K562 (cell line): Measurements from ENCODE around the gene XAB2. TPM values are rescaled to one million over a fixed set of nuclear protein-coding genes. Genes with fewer than 3 reads are reported as not detected.
A peak's percentile ranks its signal among the peaks of the same experiment; 100 is the strongest.

Experiments
- ATAC-seq: fragments of 200-7000 bp; cut with Tn5 transposase; 3 replicates; pipeline ENCODE4 v1.9.1; 2020; ENCODE audit warnings: moderate library complexity
- BruUV-seq: library from RNA; stranded (reverse); fragments of 400-500 nt; replicated peaks from 2 replicates; lab custom pipeline; 2021; lab: Mats Ljungman, UMichigan
- CTCF ChIA-PET: fragments of 300-600 bp; formaldehyde crosslinking; extraction: SDS; loops from one replicate; lab custom pipeline; 2021; ENCODE audit warnings: low intra/inter-chr PET ratio; lab: Yijun Ruan, JAX
- POLR2A ChIA-PET: fragments of 300-600, 350-650 bp; sonication (Branson Sonifier 250); formaldehyde crosslinking; extraction: SDS; loops from one replicate; lab custom pipeline; 2021; ENCODE audit warnings: antibody characterized with exemption, inconsistent platforms; lab: Yijun Ruan, JAX
- DNase-seq, 4 experiments: peaks; one replicate each; pipeline versions ENCODE4 v3.0.0 to v3.0.0-alpha.2; 2011 to 2018; ENCODE audit warnings: low spot score in 3 of 4, mixed read lengths in 3 of 4; ENCODE audit errors: extremely low read depth in 1 of 4
- FAIRE-seq: peaks from 2 replicates; lab custom pipeline; 2011; peaks lifted over from hg19 to GRCh38; lab: Jason Lieb, UNC
- H2AFZ ChIP-seq: 2 replicates; pipeline ENCODE4 v1.6.0; 2011; ENCODE audit warnings: low read depth, low read length, control low read depth, inconsistent platforms
- H3K27ac ChIP-seq: fragments of 200-600 bp; 3 replicates; pipeline ENCODE4 v1.8.0; 2011; ENCODE audit warnings: low read depth, mild to moderate bottlenecking, control low read depth, inconsistent platforms, low read length, moderate library complexity, mixed read lengths; ENCODE audit errors: extremely low read depth
- H3K27me3 ChIP-seq, 2 experiments: fragments of 300-600 bp in 1 of 2; 2 replicates in 1 of 2; 3 replicates in 1 of 2; pipeline versions ENCODE4 v1.6.0 to v1.8.0; 2011; ENCODE audit warnings: inconsistent platforms in 2 of 2, low read length in 2 of 2, mild to moderate bottlenecking in 1 of 2, mixed read lengths in 1 of 2, moderate library complexity in 1 of 2; ENCODE audit not compliant: control insufficient read depth in 2 of 2, insufficient read depth in 2 of 2
- H3K36me3 ChIP-seq: fragments of 300-600 bp; 3 replicates; pipeline ENCODE4 v1.8.0; 2011; ENCODE audit warnings: mild to moderate bottlenecking, low read length, inconsistent platforms; ENCODE audit not compliant: control insufficient read depth, insufficient read depth
- H3K4me1 ChIP-seq, 2 experiments: fragments of 200-600 bp in 1 of 2; replicated peaks in 1 of 2; 2 replicates in 1 of 2; 3 replicates in 1 of 2; pipeline versions ENCODE4 v1.5.1 to v1.8.0; 2011; ENCODE audit warnings: inconsistent platforms in 2 of 2, low read length in 2 of 2, mild to moderate bottlenecking in 1 of 2, mixed read lengths in 1 of 2, moderate library complexity in 1 of 2; ENCODE audit not compliant: control insufficient read depth in 2 of 2, insufficient read depth in 2 of 2
- H3K4me2 ChIP-seq: 2 replicates; pipeline ENCODE4 v1.6.1; 2011; ENCODE audit warnings: low read length, control low read depth, inconsistent platforms, mixed read lengths; ENCODE audit not compliant: insufficient read depth
- H3K4me3 ChIP-seq: fragments of 200-600 bp; sonication (generic), shearing (Covaris generic); 2 replicates; pipeline ENCODE4 v1.5.1; 2016; ENCODE audit warnings: control low read depth, inconsistent platforms
- H3K79me2 ChIP-seq: fragments of 200-600 bp; 3 replicates; pipeline ENCODE4 v1.8.0; 2011; ENCODE audit warnings: low read length, inconsistent platforms; ENCODE audit not compliant: control insufficient read depth, insufficient read depth
- H3K9ac ChIP-seq, 2 experiments: 2 replicates each; pipeline versions ENCODE4 v1.6.0 to v1.6.1; 2011; ENCODE audit warnings: low read depth in 2 of 2, low read length in 2 of 2, control low read depth in 1 of 2, inconsistent platforms in 1 of 2, mild to moderate bottlenecking in 1 of 2, mixed read lengths in 1 of 2; ENCODE audit not compliant: insufficient read depth in 1 of 2
- H3K9me1 ChIP-seq: one replicate; pipeline ENCODE4 v1.6.0; 2011; ENCODE audit warnings: inconsistent platforms, mild to moderate bottlenecking, low read length, moderate library complexity; ENCODE audit not compliant: control insufficient read depth, insufficient read depth
- H3K9me3 ChIP-seq: replicated peaks from 2 replicates; pipeline ENCODE4 v1.5.1; 2011; ENCODE audit warnings: low read depth, low read length, inconsistent platforms; ENCODE audit not compliant: control insufficient read depth, insufficient read depth
- H4K20me1 ChIP-seq: replicated peaks from 2 replicates; pipeline ENCODE4 v1.6.1; 2011; ENCODE audit warnings: low read length, inconsistent platforms, mixed read lengths; ENCODE audit not compliant: control insufficient read depth, insufficient read depth
- ETV1 ChIP-seq: fragments of 450-650 bp; conservative IDR thresholded peaks from 2 replicates; pipeline ENCODE4 v1.6.1; 2016; ENCODE audit warnings: missing genetic modification characterization, control low read depth, low read depth, missing compliant biosample characterization
- EWSR1 ChIP-seq: fragments of 450-650 bp; IDR thresholded peaks from 2 replicates; pipeline ENCODE4 v1.6.1; 2018; ENCODE audit warnings: borderline replicate concordance, mild to moderate bottlenecking, low read depth, moderate library complexity; ENCODE audit not compliant: partially characterized antibody
- GABPA ChIP-seq: fragments of 200-800 bp; sonication (Bioruptor generic); conservative IDR thresholded peaks from 2 replicates; pipeline ENCODE4 v1.6.1; 2016; ENCODE audit warnings: low read depth, missing genetic modification characterization, missing compliant biosample characterization
- GTF2F1 ChIP-seq: IDR thresholded peaks from 2 replicates; pipeline ENCODE4 v1.6.1; 2011; ENCODE audit warnings: low read depth, low read length, improper control_type of control experiment
- HLTF ChIP-seq: fragments of 450-650 bp; IDR thresholded peaks from 2 replicates; pipeline ENCODE4 v1.6.1; 2016
- PRPF4 ChIP-seq: fragments of 200-400 bp; formaldehyde crosslinking; IDR thresholded peaks from one replicate; pipeline ENCODE4 v1.6.1; 2017; ENCODE audit warnings: low read length, low read depth, mild to moderate bottlenecking; ENCODE audit not compliant: insufficient read depth, poor library complexity, severe bottlenecking
- RFX1 ChIP-seq: fragments of 450-650 bp; IDR thresholded peaks from 2 replicates; pipeline ENCODE4 v1.6.1; 2016; ENCODE audit warnings: mild to moderate bottlenecking, moderate library complexity
- ZBTB7A ChIP-seq: IDR thresholded peaks from 2 replicates; pipeline ENCODE4 v1.6.1; 2011; ENCODE audit warnings: low read depth, mild to moderate bottlenecking, low read length, moderate library complexity, borderline replicate concordance; ENCODE audit not compliant: control insufficient read depth
- WGBS: fragments of 100-300 bp; shearing (Covaris generic); methylation state at CpG from one replicate; pipeline ENCODE4 v1.1.6; 2016; ENCODE audit warnings: low coverage, mixed read lengths; ENCODE audit not compliant: insufficient coverage; ENCODE audit errors: missing lambda C conversion rate; 5-methylcytosine and 5-hydroxymethylcytosine counted together
- in situ Hi-C: fragments of 300-500 bp; cut with MboI; formaldehyde crosslinking; loops from 4 replicates; pipeline ENCODE4 v1.15.0; 2018; ENCODE audit warnings: inconsistent platforms, mixed read lengths
- intact Hi-C: fragments of 100-400 bp; cut with micrococcal nuclease; formaldehyde crosslinking; loops from 2 replicates; pipeline ENCODE4 v1.14.2; 2022
- polyA plus RNA-seq, 8 experiments: library from polyadenylated mRNA; depleted of rRNA in 4 of 8; stranded (reverse) in 5 of 8; unstranded in 3 of 8; fragments of >200 nt; fragmentation: Nextera tagmentation in 2 of 8; fragmentation: Illumina TruSeq in 1 of 8; extraction: Ambion mirVana in 2 of 8; extraction: Trizol in 1 of 8; gene quantifications; 2 replicates each; pipeline versions ENCODE4 v1.2.1 to v1.2.3, GENCODE V29; 2011 to 2014; ENCODE audit warnings: inconsistent platforms in 1 of 8, missing spikeins in 1 of 8
- total RNA-seq, 7 experiments: library from RNA; depleted of rRNA in 6 of 7; stranded (reverse); fragments of >200 nt in 6 of 7; fragmentation: Illumina TruSeq in 2 of 7; extraction: Trizol in 2 of 7; gene quantifications; 2 replicates each; pipeline versions ENCODE4 v1.2.1 to v1.2.3, GENCODE V29; 2011 to 2021; ENCODE audit warnings: low replicate concordance in 1 of 7
- TF ChIP-seq, protein P1 (sequence below): fragments of 450-650 bp; IDR thresholded peaks from 2 replicates; pipeline ENCODE4 v1.6.1; 2014; ENCODE audit warnings: low read depth, mild to moderate bottlenecking, moderate library complexity, borderline replicate concordance
- TF ChIP-seq, protein P2 (sequence below): fragments of 250-450 bp; sonication (Bioruptor Pico); IDR thresholded peaks from 2 replicates; pipeline ENCODE4 v1.4.0; 2020; ENCODE audit warnings: mild to moderate bottlenecking, moderate library complexity, borderline replicate concordance
- TF ChIP-seq, protein P3 (sequence below), 2 experiments: fragments of 450-650 bp in 1 of 2; sonication (generic) in 1 of 2; formaldehyde crosslinking; conservative IDR thresholded peaks; 2 replicates each; pipeline versions ENCODE4 v1.4.0 to v1.8.1; 2020 to 2022; ENCODE audit warnings: mild to moderate bottlenecking in 1 of 2, missing genetic modification reagents in 1 of 2

XAB2 gene
- total and polyA plus RNA-seq, 9 of the 15 experiments (the other 6 are each of a cell fraction or from before 2014, with no cell fraction given) = 0.21 to 58.3 (median 20.0) TPM

DNA sequence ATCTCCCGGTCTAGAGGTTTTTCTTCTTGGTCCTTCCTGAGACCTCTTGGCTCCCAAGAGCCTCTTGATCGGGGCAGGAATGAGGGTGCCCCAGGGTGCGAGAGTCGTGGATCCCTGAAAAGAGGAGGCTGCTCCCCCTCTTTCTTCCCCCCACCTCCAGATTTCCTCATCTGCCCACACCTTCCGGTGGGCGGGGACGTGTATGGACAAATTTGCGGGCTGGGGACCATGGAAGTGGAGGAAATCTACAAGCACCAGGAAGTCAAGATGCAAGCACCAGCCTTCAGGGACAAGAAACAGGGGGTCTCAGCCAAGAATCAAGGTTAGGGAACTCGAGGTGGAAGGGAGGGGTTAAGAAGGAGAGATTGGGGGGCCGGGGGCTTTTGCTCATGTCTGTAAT, 47.5 kb upstream of the XAB2 start, which contains the start of gene MCEMP1 (continued):
- TF ChIP-seq ETV1 (peak; percentile 49), ZBTB7A (0 out of 2 replicates have a peak, but pooled peaks have one; percentile 7), GTF2F1 (no peak), GABPA (tag) (peak; percentile 55; the same call in 1 of the 2 replicates)

DNA sequence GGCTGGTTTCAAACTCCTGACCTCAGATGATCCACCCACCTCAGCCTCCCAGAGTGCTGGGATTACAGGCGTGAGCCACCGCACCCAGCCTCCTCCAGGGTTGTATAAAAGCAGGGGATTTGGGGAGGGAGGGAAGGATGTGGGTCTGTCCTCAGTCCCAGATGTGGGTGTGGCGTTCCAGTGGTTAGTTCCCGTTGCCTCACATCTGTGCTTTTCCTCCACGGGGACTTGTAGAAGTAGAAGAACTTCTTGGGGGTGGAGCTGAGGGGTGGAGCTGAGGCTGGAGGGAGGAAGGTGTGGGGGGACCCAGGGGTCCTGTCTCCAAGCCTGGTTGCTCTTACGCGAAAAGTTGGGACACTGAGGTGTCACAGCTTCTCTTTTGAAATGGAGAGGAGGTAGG, 47.0 kb upstream of the XAB2 start:
- in situ Hi-C loops = loop anchor here (5.0 kb wide), 1 partner anchor 89 kb away; no protein-coding TSS in a partner anchor
- H3K9ac ChIP-seq = no peak overlapping the region

More for the DNA sequence above, 47.0 kb upstream of the XAB2 start:
- H2AFZ ChIP-seq = peak overlapping the region; percentile 55; the same call in 1 of the 2 replicates
- ATAC-seq (no peak), DNase-seq (no peak), FAIRE-seq (no peak)
- no peak overlapping the region; the same call in 1 of the 2 replicates for H3K4me3 ChIP-seq
- intact Hi-C loops = no loop called here
- ChIA-PET POLR2A (no interaction called here), CTCF (no interaction called here)
- peaks cover 10 to 12% of the 10 kb centered on the region in 2 experiments; a peak in 4 of 5 replicates for H3K4me1 ChIP-seq
- peaks cover 3 to 15% of the 10 kb centered on the region in 2 experiments; a peak in 2 of 5 replicates for H3K27me3 ChIP-seq
- H3K36me3 ChIP-seq = no peaks in the 10 kb centered on the region
- H3K9me1 ChIP-seq = no peaks in the 10 kb centered on the region
- WGBS = 0% methylated on average over 7 of the region's 7 CpGs
- no peak overlapping the region for H3K27ac ChIP-seq
- H3K4me2 ChIP-seq = peak overlapping the region; percentile 31
- BruUV-seq = no TSS peak
- peaks cover 7% of the 10 kb centered on the region; the same call in 2 of the 3 replicates for H3K79me2 ChIP-seq
- TF ChIP-seq, protein P1, sequence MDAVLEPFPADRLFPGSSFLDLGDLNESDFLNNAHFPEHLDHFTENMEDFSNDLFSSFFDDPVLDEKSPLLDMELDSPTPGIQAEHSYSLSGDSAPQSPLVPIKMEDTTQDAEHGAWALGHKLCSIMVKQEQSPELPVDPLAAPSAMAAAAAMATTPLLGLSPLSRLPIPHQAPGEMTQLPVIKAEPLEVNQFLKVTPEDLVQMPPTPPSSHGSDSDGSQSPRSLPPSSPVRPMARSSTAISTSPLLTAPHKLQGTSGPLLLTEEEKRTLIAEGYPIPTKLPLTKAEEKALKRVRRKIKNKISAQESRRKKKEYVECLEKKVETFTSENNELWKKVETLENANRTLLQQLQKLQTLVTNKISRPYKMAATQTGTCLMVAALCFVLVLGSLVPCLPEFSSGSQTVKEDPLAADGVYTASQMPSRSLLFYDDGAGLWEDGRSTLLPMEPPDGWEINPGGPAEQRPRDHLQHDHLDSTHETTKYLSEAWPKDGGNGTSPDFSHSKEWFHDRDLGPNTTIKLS = no peak
- TF ChIP-seq HLTF (no peak), PRPF4 (no peak), EWSR1 (no peak), RFX1 (no peak)
- TF ChIP-seq, protein P2, sequence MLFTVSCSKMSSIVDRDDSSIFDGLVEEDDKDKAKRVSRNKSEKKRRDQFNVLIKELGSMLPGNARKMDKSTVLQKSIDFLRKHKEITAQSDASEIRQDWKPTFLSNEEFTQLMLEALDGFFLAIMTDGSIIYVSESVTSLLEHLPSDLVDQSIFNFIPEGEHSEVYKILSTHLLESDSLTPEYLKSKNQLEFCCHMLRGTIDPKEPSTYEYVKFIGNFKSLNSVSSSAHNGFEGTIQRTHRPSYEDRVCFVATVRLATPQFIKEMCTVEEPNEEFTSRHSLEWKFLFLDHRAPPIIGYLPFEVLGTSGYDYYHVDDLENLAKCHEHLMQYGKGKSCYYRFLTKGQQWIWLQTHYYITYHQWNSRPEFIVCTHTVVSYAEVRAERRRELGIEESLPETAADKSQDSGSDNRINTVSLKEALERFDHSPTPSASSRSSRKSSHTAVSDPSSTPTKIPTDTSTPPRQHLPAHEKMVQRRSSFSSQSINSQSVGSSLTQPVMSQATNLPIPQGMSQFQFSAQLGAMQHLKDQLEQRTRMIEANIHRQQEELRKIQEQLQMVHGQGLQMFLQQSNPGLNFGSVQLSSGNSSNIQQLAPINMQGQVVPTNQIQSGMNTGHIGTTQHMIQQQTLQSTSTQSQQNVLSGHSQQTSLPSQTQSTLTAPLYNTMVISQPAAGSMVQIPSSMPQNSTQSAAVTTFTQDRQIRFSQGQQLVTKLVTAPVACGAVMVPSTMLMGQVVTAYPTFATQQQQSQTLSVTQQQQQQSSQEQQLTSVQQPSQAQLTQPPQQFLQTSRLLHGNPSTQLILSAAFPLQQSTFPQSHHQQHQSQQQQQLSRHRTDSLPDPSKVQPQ (CRISPR knock-in tag) = no peak
- TF ChIP-seq, protein P3, sequence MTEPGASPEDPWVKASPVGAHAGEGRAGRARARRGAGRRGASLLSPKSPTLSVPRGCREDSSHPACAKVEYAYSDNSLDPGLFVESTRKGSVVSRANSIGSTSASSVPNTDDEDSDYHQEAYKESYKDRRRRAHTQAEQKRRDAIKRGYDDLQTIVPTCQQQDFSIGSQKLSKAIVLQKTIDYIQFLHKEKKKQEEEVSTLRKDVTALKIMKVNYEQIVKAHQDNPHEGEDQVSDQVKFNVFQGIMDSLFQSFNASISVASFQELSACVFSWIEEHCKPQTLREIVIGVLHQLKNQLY (CRISPR knock-in tag; conservative IDR thresholded peaks at IDR 0.05) = no peak
- H3K9me3 ChIP-seq = peaks cover 5% of the 10 kb centered on the region; the same call in 1 of the 2 replicates
- H4K20me1 ChIP-seq = no peaks in the 10 kb centered on the region
